Activated T-helper 17 cell treated with anti-CD3 and anti-CD28 coated beads, Interleukin-2, amount 50 U/mL, for 72 hours (primary cell): ENCODE measurements around the gene SLC29A2. TPM values are rescaled to one million over a fixed set of nuclear protein-coding genes. Genes with fewer than 3 reads are reported as not detected.

ENCODE experiments used
- ATAC-seq: fragments of 150-1000 bp; cut with Tn5 transposase; replicated peaks from 2 replicates; pipeline ENCODE4 v1.10.0; 2021; ENCODE audit warnings: mild to moderate bottlenecking, moderate library complexity
- H3K27ac Mint-ChIP-seq: one replicate; pipeline ENCODE4 v1.8.0; 2022; ENCODE audit warnings: mixed read lengths
- H3K27me3 Mint-ChIP-seq: one replicate; pipeline ENCODE4 v1.8.0; 2022; ENCODE audit warnings: mixed read lengths
- H3K36me3 Mint-ChIP-seq: one replicate; pipeline ENCODE4 v1.8.0; 2022; ENCODE audit warnings: low read depth, mild to moderate bottlenecking, mixed read lengths
- H3K4me1 Mint-ChIP-seq: one replicate; pipeline ENCODE4 v1.8.0; 2022; ENCODE audit warnings: mixed read lengths
- H3K4me3 Mint-ChIP-seq: one replicate; pipeline ENCODE4 v1.8.0; 2022; ENCODE audit warnings: mild to moderate bottlenecking, mixed read lengths
- H3K9me3 Mint-ChIP-seq: one replicate; pipeline ENCODE4 v1.8.0; 2022; ENCODE audit warnings: mixed read lengths
- total RNA-seq, 2 donors: library from RNA; stranded (reverse); gene quantifications; one replicate each; pipeline ENCODE4 v1.2.3, GENCODE V29; 2022

Gene SLC29A2
- total RNA-seq, 2 donors from 2014 or later = 7.6 to 9.1 TPM

GRCh38 chr11:66335531-66336233, 35.9 kb downstream of the SLC29A2 start:
- H3K9me3 Mint-ChIP-seq = no peaks in the 10 kb centered on the region
- H3K4me1 Mint-ChIP-seq = peaks cover 12% of the 10 kb centered on the region
- H3K27ac Mint-ChIP-seq = peak overlapping the region; percentile 92
- H3K36me3 Mint-ChIP-seq = peaks cover 34% of the 10 kb centered on the region
- H3K27me3 Mint-ChIP-seq = no peaks in the 10 kb centered on the region
- peak overlapping the region; percentile 73 for H3K4me3 Mint-ChIP-seq
- ATAC-seq = no peak

- H3K27ac Mint-ChIP-seq = peak overlapping the region; percentile 62
- H3K4me3 Mint-ChIP-seq = peak overlapping the region; percentile 39
- no peaks in the 10 kb centered on the region for H3K9me3 Mint-ChIP-seq
- peaks cover 26% of the 10 kb centered on the region for H3K36me3 Mint-ChIP-seq
- H3K27me3 Mint-ChIP-seq = no peaks in the 10 kb centered on the region
- no peak for ATAC-seq
- H3K4me1 Mint-ChIP-seq = peaks cover 12% of the 10 kb centered on the region
Measured at GRCh38 chr11:66334605-66335442, 36.7 kb downstream of the SLC29A2 start.

GRCh38 chr11:66333896-66334604, 37.5 kb downstream of the SLC29A2 start:
- Mint-ChIP-seq H3K36me3 (peaks cover 22% of the 10 kb centered on the region), H3K4me1 (peaks cover 12% of the 10 kb centered on the region), H3K9me3 (no peaks in the 10 kb centered on the region), H3K27ac (no peak overlapping the region), H3K4me3 (no peak overlapping the region), H3K27me3 (no peaks in the 10 kb centered on the region)
- ATAC-seq = no peak

- ATAC-seq = no peak
- Mint-ChIP-seq H3K36me3 (peaks cover 16% of the 10 kb centered on the region), H3K4me3 (no peak overlapping the region), H3K27ac (no peak overlapping the region), H3K27me3 (no peaks in the 10 kb centered on the region), H3K9me3 (no peaks in the 10 kb centered on the region), H3K4me1 (peaks cover 12% of the 10 kb centered on the region)
Measured at GRCh38 chr11:66333220-66333877, 38.2 kb downstream of the SLC29A2 start.

GRCh38 chr11:66332371-66333219, 39.0 kb downstream of the SLC29A2 start:
- peaks cover 15% of the 10 kb centered on the region for H3K36me3 Mint-ChIP-seq
- H3K4me3 Mint-ChIP-seq = no peak overlapping the region
- H3K4me1 Mint-ChIP-seq = peaks cover 13% of the 10 kb centered on the region
- no peak overlapping the region for H3K27ac Mint-ChIP-seq
- H3K27me3 Mint-ChIP-seq = no peaks in the 10 kb centered on the region
- no peaks in the 10 kb centered on the region for H3K9me3 Mint-ChIP-seq
- ATAC-seq = no peak

- peaks cover 13% of the 10 kb centered on the region for H3K4me1 Mint-ChIP-seq
- no peak overlapping the region for H3K27ac Mint-ChIP-seq
- H3K36me3 Mint-ChIP-seq = peaks cover 6% of the 10 kb centered on the region
- H3K4me3 Mint-ChIP-seq = no peak overlapping the region
- no peaks in the 10 kb centered on the region for H3K9me3 Mint-ChIP-seq
- no peak for ATAC-seq
- no peaks in the 10 kb centered on the region for H3K27me3 Mint-ChIP-seq
Measured at GRCh38 chr11:66331542-66332370, 39.8 kb downstream of the SLC29A2 start.

GRCh38 chr11:66330931-66331330, 40.6 kb downstream of the SLC29A2 start:
- no peaks in the 10 kb centered on the region for H3K9me3 Mint-ChIP-seq
- H3K4me3 Mint-ChIP-seq = no peak overlapping the region
- no peak overlapping the region for H3K27ac Mint-ChIP-seq
- H3K36me3 Mint-ChIP-seq = no peaks in the 10 kb centered on the region
- no peaks in the 10 kb centered on the region for H3K27me3 Mint-ChIP-seq
- H3K4me1 Mint-ChIP-seq = peaks cover 7% of the 10 kb centered on the region
- no peak for ATAC-seq

- ATAC-seq = no peak
- Mint-ChIP-seq H3K4me3 (no peak overlapping the region), H3K9me3 (no peaks in the 10 kb centered on the region), H3K27ac (no peak overlapping the region), H3K27me3 (no peaks in the 10 kb centered on the region), H3K36me3 (no peaks in the 10 kb centered on the region), H3K4me1 (peaks cover 7% of the 10 kb centered on the region)
Measured at GRCh38 chr11:66329165-66329673, 42.3 kb downstream of the SLC29A2 start.

GRCh38 chr11:66328302-66329144, 43.0 kb downstream of the SLC29A2 start:
- Mint-ChIP-seq H3K9me3 (no peaks in the 10 kb centered on the region), H3K4me1 (peaks cover 10% of the 10 kb centered on the region), H3K36me3 (no peaks in the 10 kb centered on the region), H3K27ac (peak overlapping the region; percentile 79), H3K27me3 (no peaks in the 10 kb centered on the region), H3K4me3 (peak overlapping the region; percentile 5)
- peak; percentile 92 for ATAC-seq

GRCh38 chr11:66328031-66328301, 43.6 kb downstream of the SLC29A2 start:
- Mint-ChIP-seq H3K9me3 (no peaks in the 10 kb centered on the region), H3K36me3 (no peaks in the 10 kb centered on the region), H3K27ac (no peak overlapping the region), H3K4me1 (peaks cover 13% of the 10 kb centered on the region), H3K4me3 (peak overlapping the region; percentile 5), H3K27me3 (no peaks in the 10 kb centered on the region)
- peak; percentile 34 for ATAC-seq

GRCh38 chr11:66327171-66328030, 44.2 kb downstream of the SLC29A2 start:
- no peaks in the 10 kb centered on the region for H3K9me3 Mint-ChIP-seq
- peaks cover 13% of the 10 kb centered on the region for H3K4me1 Mint-ChIP-seq
- no peaks in the 10 kb centered on the region for H3K27me3 Mint-ChIP-seq
- H3K27ac Mint-ChIP-seq = peak overlapping the region; percentile 3
- H3K36me3 Mint-ChIP-seq = no peaks in the 10 kb centered on the region
- no peak for ATAC-seq
- peak overlapping the region; percentile 5 for H3K4me3 Mint-ChIP-seq
